HG03521 (cell line): ENCODE data around the gene LGALS12.
"Not testable (repeated sequence)": the region's sequence is repeated elsewhere in the genome, so short reads cannot be mapped to it uniquely, and the experiment has no call there.

ENCODE experiments used
- ATAC-seq: cut with Tn5 transposase; IDR thresholded peaks from one replicate; pipeline ENCODE4 v1.9.1; 2021; ENCODE audit warnings: mild to moderate bottlenecking, moderate library complexity; ENCODE audit not compliant: unreplicated experiment

Gene LGALS12

GRCh38 chr11:63532117-63532516 is 26.2 kb downstream of the LGALS12 start:
- no peak for ATAC-seq

DNA sequence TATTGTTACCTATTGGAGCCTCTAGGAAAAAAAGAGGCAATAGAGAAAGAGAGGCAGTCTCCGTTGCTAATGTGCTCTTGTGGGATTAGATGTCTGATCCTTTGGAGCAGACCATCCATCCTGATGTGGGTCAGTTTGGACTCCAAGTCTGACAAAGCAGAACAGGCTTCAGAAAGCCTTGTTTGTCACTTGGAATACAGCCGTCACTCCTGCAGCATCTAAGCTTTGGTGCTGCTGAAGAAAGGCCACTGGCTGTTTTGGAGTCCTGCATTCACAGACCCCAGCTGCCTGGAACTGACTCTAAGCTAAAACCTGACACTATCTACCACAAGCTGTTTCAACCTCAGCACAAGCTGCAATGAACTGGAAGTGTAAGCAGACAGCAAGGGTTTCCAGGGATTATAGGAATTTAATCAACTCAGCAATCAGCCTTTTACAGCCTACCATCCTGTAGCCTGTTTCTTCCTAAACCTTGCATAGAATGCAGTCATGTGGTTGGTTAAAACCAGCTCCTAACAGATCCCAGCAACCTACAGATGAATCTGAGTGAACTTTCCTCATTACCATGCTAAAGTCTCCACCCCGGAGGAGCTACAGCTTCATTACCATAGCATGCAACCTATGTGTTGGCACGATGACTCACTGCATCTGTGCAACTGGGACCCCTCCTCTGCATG is 27.1 kb downstream of the LGALS12 start:
- ATAC-seq = no peak

DNA sequence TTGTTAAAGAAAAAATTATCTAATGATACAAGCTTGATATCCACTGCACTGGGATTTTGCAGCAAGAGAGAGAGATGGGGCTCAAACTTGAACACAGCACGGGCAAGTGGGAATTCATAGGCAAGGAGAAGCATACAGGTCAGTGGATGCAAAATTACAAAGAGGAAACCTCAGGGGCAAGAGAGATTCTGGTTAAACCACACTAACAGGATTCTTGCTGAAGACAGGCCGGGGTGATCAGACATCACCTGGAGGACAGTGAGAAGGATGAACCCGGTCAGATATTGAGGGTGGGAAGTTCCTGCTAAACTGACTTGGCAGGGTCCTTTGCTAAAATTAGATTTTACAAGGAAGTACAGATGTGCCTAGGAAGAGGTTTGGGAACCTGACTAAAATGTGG is 28.2 kb downstream of the LGALS12 start:
- ATAC-seq = no peak

DNA sequence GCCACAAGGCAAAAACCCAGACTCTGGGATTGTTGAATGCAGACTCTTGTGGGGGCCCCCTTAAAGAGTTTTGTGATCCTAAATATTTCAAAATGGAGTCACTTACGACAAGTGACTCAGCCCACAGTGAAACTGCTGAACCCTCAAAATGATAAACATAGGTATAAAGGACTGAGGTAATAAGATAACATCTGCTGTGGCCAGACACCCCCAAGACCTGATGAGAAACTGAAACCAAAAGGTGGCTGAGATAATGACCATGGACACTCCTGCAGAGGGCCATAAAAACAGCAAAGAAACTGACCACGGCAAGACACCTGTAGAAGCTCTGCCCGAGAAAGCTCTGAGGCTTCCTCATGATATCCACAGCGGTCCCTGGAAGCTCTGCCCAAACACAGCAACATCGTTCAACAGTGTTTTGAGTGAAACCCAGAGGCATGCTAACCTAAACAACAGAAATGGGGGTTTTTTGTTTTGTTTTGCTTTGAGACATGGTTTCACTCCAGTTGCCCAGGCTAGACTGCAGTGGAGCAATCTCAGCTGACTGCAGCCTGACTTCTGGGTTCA is 29.1 kb downstream of the LGALS12 start:
- ATAC-seq = peak; percentile 39

GRCh38 chr11:63535734-63536133 is 29.9 kb downstream of the LGALS12 start:
- no peak for ATAC-seq

GRCh38 chr11:63536669-63537292 is 30.9 kb downstream of the LGALS12 start, which contains the start of gene PLAAT4:
PLAAT4 (plus strand) TSS chr11:63536808; CDS start chr11:63536869, 61 bp downstream.
- no peak for ATAC-seq

- ATAC-seq = no peak
Measured at GRCh38 chr11:63537293-63538101, 31.6 kb downstream of the LGALS12 start.

- not testable (repeated sequence) for ATAC-seq
Measured at GRCh38 chr11:63542506-63542905, 36.6 kb downstream of the LGALS12 start.

DNA sequence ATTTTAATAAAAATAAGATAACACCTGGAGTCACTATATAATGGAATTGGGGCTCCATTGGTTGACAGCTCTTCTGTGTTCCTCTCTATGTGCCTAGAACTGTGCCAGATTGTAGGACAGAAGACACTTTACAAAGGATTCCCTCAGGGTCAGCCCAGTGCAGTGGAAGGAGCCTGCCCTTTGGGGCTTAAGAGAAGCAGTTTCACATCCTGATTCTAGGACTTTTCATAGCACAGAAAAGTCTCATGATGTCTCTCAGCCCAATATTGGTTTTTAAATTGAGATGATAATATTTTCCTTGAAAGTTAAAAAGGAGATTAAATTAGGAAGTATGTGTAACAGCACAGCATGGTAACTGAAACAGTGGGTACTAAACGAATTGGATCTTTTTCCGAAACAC is 37.8 kb downstream of the LGALS12 start:
- ATAC-seq = no peak

DNA sequence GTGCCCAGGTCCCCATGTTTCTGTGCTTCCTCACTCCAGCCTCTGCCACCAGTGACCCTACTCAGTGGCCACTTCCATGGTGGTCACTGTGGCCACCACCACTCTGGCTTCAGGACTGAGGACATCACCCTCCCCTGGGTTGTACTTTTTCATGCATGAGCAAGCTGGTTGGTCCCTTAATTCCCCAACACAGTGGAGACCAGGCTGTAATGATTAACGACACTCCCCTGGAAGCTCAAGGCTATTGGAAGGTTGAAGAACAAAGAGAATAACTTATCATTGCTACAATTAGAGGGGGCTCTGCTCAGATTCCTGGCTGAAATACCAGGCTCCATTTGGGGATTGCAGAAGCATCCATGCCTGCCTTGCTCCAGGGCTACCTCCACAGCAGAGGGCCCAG is 41.2 kb downstream of the LGALS12 start:
- ATAC-seq = no peak

DNA sequence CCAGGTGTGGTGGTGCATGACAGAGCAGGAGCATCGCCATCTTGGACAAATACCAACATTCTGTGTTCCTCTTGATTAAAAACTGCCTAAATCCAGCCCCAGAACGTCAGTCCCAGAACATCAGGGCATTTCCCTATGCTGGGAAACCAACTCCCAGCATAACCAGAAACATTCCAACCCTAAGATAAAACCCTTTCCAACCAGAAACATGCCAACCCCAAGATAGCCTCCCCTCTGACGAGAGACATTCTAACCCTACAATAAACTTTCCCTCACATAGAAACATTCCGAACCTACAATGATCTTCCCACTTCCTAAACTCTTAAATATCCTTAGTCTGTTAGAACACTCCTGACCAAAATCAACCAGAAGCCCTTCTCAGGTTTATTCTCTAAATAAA is 42.3 kb downstream of the LGALS12 start:
- no peak for ATAC-seq

DNA sequence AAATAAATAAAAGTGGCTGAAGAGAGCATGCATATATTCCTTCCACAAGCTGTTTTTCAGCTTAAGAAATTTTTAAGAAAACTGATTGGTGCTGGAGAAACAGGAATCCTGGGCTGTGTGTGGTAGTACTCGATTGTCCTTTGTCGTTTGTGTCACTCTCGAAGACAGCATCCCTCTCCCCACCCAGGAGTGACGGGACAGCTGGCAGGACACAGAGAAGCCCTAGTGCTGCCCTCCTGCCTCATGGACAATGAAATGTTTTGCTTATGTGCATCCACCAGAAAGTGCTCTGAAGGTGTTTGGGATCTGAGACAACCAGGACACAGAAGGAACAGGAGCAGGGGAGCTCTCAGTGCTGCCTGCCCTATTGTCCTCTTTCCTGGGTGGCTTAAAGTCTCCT is 43.5 kb downstream of the LGALS12 start:
- ATAC-seq = no peak

DNA sequence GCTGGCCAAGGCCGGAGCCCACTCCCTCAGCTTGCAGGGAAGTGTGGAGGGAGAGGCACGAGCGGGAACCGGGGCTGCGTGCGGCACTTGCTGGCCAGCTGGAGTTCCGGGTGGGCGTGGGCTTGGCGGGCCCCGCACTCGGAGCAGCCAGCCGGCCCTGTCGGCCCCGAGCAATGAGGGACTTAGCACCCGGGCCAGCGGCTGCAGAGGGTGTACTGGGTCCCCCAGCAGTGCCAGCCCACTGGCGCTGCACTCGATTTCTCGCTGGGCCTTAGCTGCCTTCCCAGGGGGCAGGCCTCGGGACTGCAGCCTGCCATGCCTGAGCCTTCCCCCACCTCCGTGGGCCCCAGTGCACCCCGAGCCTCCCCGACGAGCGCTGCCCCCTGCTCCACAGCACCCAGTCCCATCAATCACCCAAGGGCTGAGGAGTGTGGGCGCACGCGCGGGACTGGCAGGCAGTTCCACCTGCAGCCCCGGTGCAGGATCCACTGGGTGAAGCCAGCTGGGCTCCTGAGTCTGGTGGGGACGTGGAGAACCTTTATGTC is 44.3 kb downstream of the LGALS12 start:
- not testable (repeated sequence) for ATAC-seq

GRCh38 chr11:63551091-63551888 is 45.4 kb downstream of the LGALS12 start:
- no peak for ATAC-seq

- no peak for ATAC-seq
Measured at GRCh38 chr11:63551889-63552266, 46.0 kb downstream of the LGALS12 start.

- no peak for ATAC-seq
Measured at GRCh38 chr11:63552921-63553320, 47.0 kb downstream of the LGALS12 start.

DNA sequence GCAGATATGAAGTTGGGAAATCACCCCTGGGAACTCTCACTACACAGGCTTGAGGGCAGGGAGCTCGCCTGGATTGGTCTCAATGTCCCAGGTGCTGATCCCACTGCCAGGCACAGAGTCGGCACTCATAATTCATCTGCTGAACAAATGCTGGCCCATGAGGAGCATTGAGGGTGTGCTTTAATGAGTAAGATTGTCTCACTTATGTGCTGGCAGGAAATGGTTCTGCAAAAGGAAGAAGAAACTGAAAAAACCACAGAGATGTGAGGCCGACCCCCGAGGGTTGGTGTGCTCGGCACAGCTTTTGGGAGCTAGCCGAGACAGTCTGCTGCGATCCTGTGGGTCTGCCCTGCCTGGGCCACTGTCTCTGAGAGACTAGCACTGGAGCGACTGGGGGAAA is 47.9 kb downstream of the LGALS12 start:
- ATAC-seq = no peak

DNA sequence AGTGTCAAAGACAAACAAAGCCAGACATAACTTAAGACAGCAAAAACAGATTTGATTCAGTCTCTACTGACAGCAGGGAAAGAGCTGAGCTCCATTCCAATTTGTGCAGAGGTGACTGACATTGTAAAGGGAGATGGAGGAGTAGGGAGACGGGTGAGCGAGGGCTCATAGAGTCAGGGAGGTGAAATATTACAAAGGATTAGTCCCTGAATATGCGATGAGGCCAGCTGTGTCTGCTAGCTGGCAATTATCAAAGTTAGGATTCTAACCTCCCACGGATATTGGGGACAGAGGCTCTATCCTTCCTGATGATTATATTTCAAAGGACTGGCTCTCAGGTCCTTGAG is 49.0 kb downstream of the LGALS12 start:
- no peak for ATAC-seq

DNA sequence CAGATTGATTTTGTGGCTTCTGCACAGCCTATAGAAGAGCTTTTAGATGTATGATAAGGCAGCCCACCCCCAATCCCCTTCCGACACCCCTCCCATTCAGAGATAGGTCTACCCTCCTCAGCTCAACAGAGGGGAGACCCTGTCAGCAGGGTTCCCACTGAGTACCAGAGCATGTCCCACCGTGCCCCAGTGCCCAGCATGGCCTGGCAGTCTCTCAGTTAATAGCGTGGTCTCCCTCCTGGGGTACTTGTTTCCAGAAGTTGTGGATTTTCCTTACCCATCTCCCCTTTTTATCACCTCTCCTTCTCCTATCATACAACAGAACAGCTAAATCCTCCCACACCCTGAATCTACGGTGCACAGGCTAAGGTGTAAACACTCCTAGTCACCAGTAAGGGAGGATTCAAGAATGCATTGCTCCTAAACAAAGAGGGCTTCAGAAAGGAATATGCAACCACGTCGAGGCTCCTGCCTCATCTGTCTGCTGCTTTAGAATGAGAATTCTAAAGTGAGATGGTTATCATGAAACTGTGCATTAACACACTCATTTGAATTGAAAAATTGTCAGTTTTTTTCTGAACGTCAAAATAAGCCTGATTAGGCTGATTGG is 50.6 kb downstream of the LGALS12 start:
- no peak for ATAC-seq

GRCh38 chr11:63557570-63557969 is 51.7 kb downstream of the LGALS12 start:
- no peak for ATAC-seq
